Measurements from ENCODE around the gene RPRD1B.

The RPRD1B gene

DNA sequence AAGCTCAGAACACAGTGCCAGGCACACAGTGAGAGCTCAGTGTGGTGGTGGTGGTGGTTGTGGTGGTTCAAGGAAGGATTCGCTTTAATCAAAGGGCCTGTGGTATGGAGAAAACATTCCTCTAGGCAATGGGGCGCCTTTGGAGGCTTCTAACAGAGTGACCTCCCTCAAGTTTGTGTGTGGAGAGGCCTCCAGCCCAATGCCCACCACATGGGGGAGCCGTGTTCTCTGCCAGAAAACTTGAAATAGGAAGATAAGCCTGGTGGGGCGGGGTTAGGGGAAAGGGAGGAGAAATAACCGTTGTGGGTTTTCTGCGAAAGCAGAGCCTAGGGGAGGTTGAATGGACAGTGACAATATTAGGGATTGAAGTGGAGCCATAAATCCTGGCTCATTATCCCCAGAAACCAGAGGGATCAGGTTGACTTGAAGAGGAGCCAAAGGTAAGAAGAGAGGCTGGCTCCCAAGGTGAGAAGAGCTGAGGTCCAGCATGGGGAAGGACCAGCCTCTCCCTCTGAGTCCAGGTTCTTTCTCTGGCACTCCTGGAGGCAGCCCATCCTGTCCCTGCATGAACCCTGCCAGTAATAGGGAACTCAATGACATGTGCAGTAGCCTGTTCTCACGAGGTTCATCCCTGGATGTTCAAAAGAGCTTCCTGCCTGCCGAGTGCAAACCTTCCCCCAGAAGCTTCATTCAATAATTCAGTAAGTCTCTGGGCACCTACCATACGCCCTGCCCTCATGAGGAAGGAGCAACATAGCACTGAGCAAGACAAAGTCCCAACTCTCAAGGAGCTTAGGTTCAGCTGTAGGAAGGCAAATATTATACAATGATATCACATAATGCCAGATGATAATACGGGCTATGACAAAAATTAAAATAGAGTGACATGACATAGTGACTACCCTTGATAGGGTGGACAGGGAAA lies 80.1 kb downstream of the RPRD1B start:
- TF ChIP-seq, protein P1, sequence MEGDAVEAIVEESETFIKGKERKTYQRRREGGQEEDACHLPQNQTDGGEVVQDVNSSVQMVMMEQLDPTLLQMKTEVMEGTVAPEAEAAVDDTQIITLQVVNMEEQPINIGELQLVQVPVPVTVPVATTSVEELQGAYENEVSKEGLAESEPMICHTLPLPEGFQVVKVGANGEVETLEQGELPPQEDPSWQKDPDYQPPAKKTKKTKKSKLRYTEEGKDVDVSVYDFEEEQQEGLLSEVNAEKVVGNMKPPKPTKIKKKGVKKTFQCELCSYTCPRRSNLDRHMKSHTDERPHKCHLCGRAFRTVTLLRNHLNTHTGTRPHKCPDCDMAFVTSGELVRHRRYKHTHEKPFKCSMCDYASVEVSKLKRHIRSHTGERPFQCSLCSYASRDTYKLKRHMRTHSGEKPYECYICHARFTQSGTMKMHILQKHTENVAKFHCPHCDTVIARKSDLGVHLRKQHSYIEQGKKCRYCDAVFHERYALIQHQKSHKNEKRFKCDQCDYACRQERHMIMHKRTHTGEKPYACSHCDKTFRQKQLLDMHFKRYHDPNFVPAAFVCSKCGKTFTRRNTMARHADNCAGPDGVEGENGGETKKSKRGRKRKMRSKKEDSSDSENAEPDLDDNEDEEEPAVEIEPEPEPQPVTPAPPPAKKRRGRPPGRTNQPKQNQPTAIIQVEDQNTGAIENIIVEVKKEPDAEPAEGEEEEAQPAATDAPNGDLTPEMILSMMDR (IDR thresholded peaks at IDR 0.05; ENCODE audit: extremely low read depth, missing control alignments): peak; percentile 42
- DNase-seq (ENCODE audit: low spot score): no peak

DNA sequence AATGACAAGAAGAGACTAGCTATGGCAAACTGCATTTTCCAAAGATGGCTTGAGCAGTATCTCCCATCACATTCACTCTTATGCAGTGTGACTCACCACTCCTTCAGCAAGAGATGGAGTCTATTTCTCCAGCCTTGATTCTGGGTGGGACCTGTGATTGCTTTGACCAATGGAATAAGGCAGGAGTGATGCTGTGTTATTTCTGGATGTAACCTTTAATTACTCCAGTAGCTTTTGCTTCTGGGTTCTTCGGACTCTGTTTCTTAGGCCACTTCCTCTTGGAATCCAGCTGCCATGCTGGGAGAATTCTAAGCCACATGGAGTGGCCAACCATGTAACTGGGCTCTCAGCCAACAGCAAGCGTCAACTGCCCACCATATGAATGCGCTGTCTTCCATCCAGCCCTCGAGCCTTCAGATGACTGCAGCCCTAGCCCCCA lies 80.8 kb downstream of the RPRD1B start:
- DNase-seq (ENCODE audit: low spot score): no peak
- TF ChIP-seq, protein P1 (IDR thresholded peaks at IDR 0.05; ENCODE audit: extremely low read depth, missing control alignments): no peak

DNA sequence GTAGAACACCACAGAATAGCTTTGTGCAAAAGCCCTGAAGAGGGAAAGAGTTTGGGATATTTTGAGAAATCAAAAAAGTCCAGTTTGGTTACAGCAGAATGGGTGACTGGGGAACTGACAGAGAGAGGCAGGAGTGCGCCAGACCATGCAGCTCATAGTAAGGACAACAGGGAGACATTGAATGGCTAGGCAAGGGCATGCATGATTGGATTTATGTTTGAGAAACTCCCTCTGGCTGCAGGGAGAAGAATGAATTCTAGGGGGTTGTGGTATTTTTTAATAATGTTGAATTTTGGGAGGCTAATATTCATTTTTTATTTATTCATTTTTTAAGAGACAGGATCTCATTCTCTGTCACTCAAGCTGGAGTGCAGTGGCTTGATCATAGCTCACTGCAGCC lies 81.7 kb downstream of the RPRD1B start:
- DNase-seq (ENCODE audit: low spot score): no peak
- TF ChIP-seq, protein P1 (IDR thresholded peaks at IDR 0.05; ENCODE audit: extremely low read depth, missing control alignments): no peak

DNA sequence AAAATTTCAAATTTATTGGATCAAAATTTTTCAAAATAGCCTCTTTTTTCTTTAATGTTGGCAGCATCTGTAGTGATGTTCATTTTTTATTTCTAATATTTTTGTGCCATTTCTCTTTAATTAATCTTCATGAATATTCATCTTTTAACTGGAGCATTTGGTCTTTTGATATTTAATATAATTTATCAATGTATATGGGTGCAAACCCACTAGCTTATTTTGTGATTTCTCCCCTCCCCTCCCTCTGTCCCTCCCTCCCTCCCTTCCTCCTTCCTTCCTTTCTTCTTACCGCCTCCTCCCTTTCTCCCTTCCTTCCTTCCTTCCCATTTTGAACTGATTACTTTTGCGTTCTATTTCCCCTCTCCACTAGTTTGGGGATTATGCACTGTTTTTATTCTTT lies 82.3 kb downstream of the RPRD1B start:
- no peak for DNase-seq (ENCODE audit: low spot score)
- TF ChIP-seq, protein P1 (IDR thresholded peaks at IDR 0.05; ENCODE audit: extremely low read depth, missing control alignments): no peak

DNA sequence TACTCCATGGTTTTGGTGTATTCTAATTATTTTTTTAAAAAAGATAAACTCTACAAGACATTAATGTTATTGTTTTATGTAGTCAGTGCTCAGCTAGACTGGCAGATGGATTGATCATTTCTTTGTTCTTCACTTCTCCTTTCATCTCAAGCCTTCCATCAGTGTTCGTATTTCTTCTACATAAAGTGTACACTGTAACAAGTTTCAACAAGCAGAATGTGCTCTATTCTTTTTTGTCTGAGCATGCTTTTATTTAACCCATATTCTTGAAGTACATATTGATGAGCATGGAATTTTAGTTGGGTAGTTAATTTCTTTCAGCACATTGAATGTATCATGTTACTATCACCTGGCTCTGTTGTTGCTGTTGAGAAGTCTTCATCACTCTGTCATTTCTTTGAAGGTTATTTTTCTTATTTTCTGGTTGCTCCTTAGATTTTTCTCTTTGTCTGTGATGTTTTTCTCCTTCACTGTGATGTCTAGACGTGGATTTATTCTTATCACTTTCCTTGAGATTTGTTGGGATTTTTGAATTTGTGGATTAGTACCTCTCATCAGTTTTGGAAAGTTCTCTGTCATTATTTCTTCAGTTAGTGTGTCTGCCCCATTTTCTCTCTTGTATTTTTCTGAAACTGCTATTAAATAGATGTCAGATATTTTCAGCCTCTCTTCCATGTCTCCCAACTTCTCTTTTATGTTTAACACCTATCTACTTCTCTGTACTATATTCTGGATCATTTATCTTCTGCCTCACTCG lies 83.0 kb downstream of the RPRD1B start:
- TF ChIP-seq, protein P1 (IDR thresholded peaks at IDR 0.05; ENCODE audit: extremely low read depth, missing control alignments): no peak
- DNase-seq (ENCODE audit: low spot score): no peak

DNA sequence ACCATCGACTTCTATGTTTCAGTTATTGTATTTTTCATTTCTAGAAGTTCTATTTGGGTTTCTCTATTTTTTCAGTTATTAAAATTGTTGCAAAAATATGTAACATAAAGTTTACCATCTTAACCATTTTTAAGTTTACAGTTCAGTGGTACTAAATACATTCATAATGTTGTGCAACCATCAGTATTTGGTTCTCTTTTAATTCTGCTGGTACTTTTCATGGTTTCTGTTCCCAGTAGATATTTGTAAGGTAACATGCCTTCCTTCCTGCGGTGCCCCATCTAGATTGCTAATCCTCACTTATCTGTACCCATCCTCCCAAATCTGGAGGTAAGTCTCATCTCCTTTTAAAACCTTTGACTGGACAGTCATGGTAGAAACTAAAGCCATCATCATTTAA lies 83.7 kb downstream of the RPRD1B start:
- DNase-seq (ENCODE audit: low spot score): no peak
- TF ChIP-seq, protein P1 (IDR thresholded peaks at IDR 0.05; ENCODE audit: extremely low read depth, missing control alignments): no peak

DNA sequence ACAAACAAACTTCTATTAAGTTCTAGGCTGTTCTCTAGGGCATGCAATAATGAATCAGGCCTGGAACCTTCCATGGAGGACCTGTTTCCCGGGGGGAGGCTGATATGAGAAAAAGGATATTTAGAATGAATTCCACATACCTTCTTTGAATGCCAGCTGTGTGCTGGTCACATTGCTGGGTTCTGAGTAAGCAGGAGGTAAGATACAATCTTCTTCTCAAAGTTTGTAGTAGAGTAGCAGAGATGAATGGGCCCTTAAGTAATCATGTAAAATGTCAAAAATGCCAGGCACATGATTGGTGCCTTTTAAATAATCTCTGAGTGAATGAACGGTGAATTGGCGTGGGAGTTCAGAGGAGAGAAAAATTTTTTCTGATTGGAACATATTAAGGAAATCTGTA lies 84.1 kb downstream of the RPRD1B start:
- DNase-seq (ENCODE audit: low spot score): no peak
- TF ChIP-seq, protein P1 (IDR thresholded peaks at IDR 0.05; ENCODE audit: extremely low read depth, missing control alignments): no peak
